Measurements from ENCODE around the gene SPANXN2. TPM values are rescaled to one million over a fixed set of nuclear protein-coding genes. Genes with fewer than 3 reads are reported as not detected.

Gene SPANXN2
- total and polyA plus RNA-seq, 2 of the 4 experiments (the other 2 are of a cell fraction), result not detected

DNA sequence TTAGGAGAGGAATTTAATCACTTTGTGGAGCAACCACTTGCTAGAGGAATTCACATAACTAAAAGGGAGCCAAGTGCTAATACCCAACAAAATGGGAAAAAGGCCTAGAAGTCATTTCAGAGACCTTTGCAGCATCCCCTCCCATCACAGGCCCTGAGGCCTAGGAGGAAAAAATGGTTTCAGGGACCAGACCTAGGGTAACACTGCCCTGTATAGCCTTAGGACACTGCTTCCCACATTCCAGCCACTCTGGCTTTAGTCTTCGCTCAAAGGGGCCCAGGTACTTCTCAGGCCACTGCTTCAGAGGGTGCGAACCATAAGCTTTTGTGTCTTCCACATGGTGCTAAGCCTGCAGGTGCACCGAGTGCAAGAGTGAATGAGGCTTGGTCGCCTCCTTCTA, 19.1 kb downstream of the SPANXN2 start:
- BruUV-seq (replicated peaks), result no TSS peak
- 0% methylated on average over 1 of the region's 4 CpGs; no CpG with 5 or more reads in 1 of the 2 experiments for WGBS, 2 experiments (ENCODE audit: extremely low coverage in 2 of 2, insufficient read length in 1 of 2)

More for the DNA sequence above, 19.1 kb downstream of the SPANXN2 start:
- ChIA-PET POLR2A (ENCODE audit: unreplicated experiment) (no interaction called here), CTCF (no interaction called here)
- Histone ChIP-seq H3K9me1 (ENCODE audit: insufficient read depth, low read length) (no peaks in the 10 kb centered on the region), H3K79me1 (ENCODE audit: low read depth in 1 of 2, low read length in 2 of 2) (no peaks in the 10 kb centered on the region), H3K36me3 (ENCODE audit: control insufficient read depth, insufficient read depth, low read length) (no peaks in the 10 kb centered on the region), H2AK5ac (ENCODE audit: low read depth, low read length) (no peak overlapping the region), H3K4me3 (ENCODE audit: insufficient read depth, low read depth, low read length) (no peak overlapping the region), H4K5ac (ENCODE audit: low read depth, low read length) (no peak overlapping the region), H2BK15ac (ENCODE audit: low read depth, low read length) (no peak overlapping the region), H3K9ac (ENCODE audit: low read depth, low read length) (no peak overlapping the region), H2BK5ac (ENCODE audit: low read depth, low read length, poor library complexity, severe bottlenecking) (no peak overlapping the region), H3K18ac (ENCODE audit: low read depth, low read length) (no peak overlapping the region), H3K14ac (replicated peaks; ENCODE audit: low read depth, low read length) (no peak overlapping the region), H4K8ac (ENCODE audit: low read depth in 2 of 2, low read length in 2 of 2) (no peak overlapping the region), H3K4ac (ENCODE audit: low read depth, low read length) (no peak overlapping the region), H3K23ac (ENCODE audit: low read depth, low read length) (no peak overlapping the region), H3K4me2 (ENCODE audit: low read depth, low read length) (no peak overlapping the region), H4K91ac (ENCODE audit: insufficient read depth, low read depth, low read length) (no peak overlapping the region), H3K27me3 (ENCODE audit: control insufficient read depth, insufficient read depth, low read length) (no peaks in the 10 kb centered on the region), H3K56ac (ENCODE audit: extremely low read depth, insufficient read depth, low read length) (no peak overlapping the region), H2AFZ (replicated peaks; ENCODE audit: low read length, poor library complexity) (no peak overlapping the region), H4K20me1 (ENCODE audit: insufficient read depth, low read length) (no peaks in the 10 kb centered on the region), H3K4me1 (ENCODE audit: control insufficient read depth, insufficient read depth, low read length) (no peaks in the 10 kb centered on the region), H3K27ac (ENCODE audit: insufficient read depth, low read length) (no peak overlapping the region), H2BK20ac (ENCODE audit: low read depth, low read length) (no peak overlapping the region), H2BK120ac (ENCODE audit: low read depth, low read length) (no peak overlapping the region), H3K9me3 (ENCODE audit: control insufficient read depth, insufficient read depth, low read length) (peaks cover 11% of the 10 kb centered on the region), H2AK9ac (replicated peaks; ENCODE audit: low read depth, low read length, poor library complexity) (no peak overlapping the region)
- ATAC-seq (ENCODE audit: low read depth), result no peak
- TF ChIP-seq, protein P1, sequence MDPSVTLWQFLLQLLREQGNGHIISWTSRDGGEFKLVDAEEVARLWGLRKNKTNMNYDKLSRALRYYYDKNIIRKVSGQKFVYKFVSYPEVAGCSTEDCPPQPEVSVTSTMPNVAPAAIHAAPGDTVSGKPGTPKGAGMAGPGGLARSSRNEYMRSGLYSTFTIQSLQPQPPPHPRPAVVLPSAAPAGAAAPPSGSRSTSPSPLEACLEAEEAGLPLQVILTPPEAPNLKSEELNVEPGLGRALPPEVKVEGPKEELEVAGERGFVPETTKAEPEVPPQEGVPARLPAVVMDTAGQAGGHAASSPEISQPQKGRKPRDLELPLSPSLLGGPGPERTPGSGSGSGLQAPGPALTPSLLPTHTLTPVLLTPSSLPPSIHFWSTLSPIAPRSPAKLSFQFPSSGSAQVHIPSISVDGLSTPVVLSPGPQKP (IDR thresholded peaks at IDR 0.05; ENCODE audit: borderline replicate concordance, low read depth, low read length), result no peak
- TF ChIP-seq NFE2L2 (IDR thresholded peaks at IDR 0.05; ENCODE audit: low read depth, low read length) (no peak), FOS (IDR thresholded peaks at IDR 0.05; ENCODE audit: low read depth, low read length) (no peak), SMC3 (IDR thresholded peaks at IDR 0.05; ENCODE audit: low read depth, low read length) (no peak), RCOR1 (IDR thresholded peaks at IDR 0.05; ENCODE audit: insufficient replicate concordance, low read length) (no peak), MAFK (IDR thresholded peaks at IDR 0.05; ENCODE audit: low read depth, low read length) (no peak), CEBPB (IDR thresholded peaks at IDR 0.05; ENCODE audit: low read depth, low read length) (no peak)
- TF ChIP-seq, protein P2, sequence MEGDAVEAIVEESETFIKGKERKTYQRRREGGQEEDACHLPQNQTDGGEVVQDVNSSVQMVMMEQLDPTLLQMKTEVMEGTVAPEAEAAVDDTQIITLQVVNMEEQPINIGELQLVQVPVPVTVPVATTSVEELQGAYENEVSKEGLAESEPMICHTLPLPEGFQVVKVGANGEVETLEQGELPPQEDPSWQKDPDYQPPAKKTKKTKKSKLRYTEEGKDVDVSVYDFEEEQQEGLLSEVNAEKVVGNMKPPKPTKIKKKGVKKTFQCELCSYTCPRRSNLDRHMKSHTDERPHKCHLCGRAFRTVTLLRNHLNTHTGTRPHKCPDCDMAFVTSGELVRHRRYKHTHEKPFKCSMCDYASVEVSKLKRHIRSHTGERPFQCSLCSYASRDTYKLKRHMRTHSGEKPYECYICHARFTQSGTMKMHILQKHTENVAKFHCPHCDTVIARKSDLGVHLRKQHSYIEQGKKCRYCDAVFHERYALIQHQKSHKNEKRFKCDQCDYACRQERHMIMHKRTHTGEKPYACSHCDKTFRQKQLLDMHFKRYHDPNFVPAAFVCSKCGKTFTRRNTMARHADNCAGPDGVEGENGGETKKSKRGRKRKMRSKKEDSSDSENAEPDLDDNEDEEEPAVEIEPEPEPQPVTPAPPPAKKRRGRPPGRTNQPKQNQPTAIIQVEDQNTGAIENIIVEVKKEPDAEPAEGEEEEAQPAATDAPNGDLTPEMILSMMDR (conservative IDR thresholded peaks at IDR 0.05; ENCODE audit: low read depth, low read length), result no peak
- TF ChIP-seq, protein P3, sequence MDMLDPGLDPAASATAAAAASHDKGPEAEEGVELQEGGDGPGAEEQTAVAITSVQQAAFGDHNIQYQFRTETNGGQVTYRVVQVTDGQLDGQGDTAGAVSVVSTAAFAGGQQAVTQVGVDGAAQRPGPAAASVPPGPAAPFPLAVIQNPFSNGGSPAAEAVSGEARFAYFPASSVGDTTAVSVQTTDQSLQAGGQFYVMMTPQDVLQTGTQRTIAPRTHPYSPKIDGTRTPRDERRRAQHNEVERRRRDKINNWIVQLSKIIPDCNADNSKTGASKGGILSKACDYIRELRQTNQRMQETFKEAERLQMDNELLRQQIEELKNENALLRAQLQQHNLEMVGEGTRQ (IDR thresholded peaks at IDR 0.05; ENCODE audit: low read depth, low read length), result no peak
- dilution Hi-C loops (cut with HindIII; ENCODE audit: low sequenced_read_pairs, unreplicated experiment), result no loop called here
- in situ Hi-C loops (cut with MboI; ENCODE audit: low sequenced_read_pairs), result no loop called here
- intact Hi-C loops (cut with micrococcal nuclease), result no loop called here
- DNase-seq, result no peak

Measured in IMR-90 (cell line).